NOMO-1 treated with dmso at 0.1 percent for 144 hours (cell line): ENCODE measurements around the gene CMPK2.

ENCODE experiments used
- DNase-seq: peaks from one replicate; lab custom pipeline; 2025; ENCODE audit not compliant: unreplicated experiment; lab: John Stamatoyannopoulos, UW

Gene CMPK2

GRCh38 chr2:6845312-6845711 lies 20.4 kb downstream of the CMPK2 start:
- DNase-seq: no peak

DNA sequence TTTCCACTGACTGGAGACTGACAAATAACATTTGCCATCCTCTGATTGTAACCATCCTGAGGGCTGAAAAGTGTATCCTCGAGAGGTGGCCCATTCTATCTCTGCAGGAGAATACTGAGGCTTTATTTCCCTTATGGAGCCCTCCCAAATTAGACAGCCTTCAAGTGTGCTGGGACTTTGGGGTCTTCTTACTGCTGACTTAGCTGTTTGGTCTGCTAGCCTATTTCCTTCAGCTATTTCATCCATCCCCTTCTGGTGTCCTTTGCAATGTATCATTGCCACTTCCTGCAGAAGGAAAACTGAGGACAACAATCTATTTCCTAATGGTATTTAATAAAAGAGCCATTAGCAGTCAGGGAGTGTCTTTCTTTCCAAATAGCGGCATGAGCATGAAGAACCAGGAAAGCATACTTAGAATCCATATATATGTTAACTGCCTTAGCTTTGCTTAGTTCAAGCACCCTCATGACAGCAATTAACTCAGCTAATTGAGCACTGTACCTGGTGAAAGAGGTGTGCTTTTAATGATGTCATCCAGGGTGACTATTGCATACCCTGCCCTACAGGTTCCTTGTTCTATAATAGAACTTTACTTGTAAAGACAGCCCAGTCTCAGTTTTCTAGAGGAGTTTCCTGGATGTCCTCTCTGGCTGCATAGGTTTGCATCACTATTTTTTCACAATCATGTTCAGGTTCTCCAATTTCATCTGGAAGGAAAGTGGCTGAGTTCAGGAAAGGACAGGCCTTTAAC lies 24.0 kb downstream of the CMPK2 start:
- DNase-seq: no peak

- no peak for DNase-seq
Measured at GRCh38 chr2:6838673-6839319, 26.9 kb downstream of the CMPK2 start.

GRCh38 chr2:6835467-6835866 lies 30.2 kb downstream of the CMPK2 start:
- DNase-seq: no peak

DNA sequence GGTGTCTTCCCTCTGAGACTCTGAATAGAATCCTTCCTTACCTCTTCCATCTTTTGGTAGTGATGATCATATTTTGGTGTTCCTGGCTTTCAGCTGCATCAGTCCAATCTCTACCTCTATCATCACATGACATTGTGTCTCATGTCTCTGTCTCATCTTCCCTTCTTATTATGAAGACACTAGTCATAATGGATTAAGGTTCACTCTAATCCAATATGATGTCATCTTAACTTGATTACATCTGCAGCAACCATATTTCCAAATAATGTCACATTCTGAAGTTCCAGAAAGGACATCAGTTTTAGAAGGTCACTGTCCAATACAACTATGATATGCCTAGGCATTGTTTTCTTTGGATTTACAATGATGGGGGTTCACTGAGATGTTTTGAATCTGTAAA lies 31.5 kb downstream of the CMPK2 start:
- DNase-seq: no peak

- DNase-seq: no peak
Measured at GRCh38 chr2:6833300-6833604, 32.5 kb downstream of the CMPK2 start.

DNA sequence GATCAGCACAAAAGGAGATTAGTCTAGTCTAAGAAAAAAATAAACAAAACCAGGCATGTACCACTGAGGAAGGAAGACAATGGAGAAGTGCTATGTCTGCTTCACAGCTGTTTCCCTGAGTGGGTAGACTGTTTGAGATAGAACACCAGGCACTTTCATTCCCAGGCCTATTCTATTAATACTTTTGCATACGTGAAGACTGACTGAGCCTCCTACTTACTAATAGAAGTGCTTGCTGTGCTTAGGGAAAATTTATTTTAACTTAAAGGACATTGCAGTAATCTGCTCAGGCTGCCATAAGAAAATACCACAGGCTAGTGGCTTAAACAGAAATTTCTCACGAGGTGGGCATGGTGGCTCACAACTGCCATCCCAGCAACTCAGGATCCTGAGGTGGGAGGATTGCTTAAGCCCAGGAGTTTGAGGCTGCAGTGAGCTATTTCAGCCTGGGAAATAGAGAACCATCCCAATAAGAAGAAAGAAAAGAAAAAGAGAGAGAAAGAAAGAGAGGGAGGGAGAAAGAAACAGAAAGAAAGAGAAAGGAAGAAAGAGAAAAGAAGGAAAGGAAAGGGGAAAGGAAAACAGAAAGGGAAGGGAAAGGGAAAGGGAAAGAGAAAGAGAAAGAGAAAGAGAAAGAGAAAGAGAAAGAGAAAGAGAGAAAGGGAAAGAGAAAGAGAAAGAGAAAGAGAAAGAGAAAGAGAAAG lies 33.0 kb downstream of the CMPK2 start:
- no peak for DNase-seq

DNA sequence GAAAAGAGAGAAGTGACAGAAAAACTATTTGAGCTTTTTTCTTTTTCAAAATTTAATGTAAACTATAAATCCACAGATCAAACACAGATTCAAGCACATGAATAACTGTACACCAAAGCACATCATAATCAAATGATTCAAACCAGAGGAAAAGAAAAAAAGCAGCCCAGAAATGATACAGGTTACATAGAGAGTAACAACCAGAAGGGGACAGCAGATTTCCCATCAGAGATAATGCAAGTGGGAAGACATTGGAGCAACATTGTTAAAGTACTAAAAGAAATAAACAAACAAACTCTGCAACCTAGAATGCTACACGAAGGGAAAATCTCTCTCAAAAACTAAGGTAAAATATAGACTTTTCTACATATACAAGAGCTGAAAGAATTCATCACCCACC lies 34.5 kb downstream of the CMPK2 start:
- no peak for DNase-seq

GRCh38 chr2:6828299-6828584 lies 37.5 kb downstream of the CMPK2 start:
- peak; percentile 8 for DNase-seq

DNA sequence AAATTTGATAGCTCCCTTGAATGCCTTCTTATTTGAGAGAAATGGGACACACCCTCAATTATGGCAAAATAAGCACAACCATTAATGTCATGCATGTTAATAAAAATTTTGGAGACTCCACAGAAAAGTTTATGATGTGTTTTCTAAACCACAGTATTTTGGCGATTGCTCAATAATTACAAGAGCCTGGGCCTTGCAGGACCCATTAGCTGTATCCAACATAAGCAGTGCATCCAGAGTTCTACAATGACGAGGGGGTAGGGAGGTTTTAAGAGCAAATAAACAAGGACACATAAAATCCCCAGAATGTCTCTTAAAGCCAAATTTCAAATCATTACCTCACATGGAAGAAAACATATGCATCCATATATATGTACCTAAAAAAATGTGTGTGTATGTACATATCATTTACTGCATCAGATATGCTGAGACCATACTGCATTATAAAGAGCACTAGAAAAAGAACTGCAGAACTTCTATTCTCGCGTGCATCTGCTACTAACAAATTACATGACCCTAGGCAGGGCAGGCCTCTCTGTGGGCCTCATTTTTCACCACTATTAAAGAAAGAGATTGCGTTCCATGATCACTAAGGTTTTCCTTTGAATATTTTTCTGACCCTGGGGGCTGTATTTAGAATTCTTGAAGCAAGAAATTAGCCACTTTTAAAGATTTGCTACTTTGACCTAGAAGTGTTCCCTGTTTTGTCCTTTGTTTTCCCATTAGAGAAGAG lies 38.0 kb downstream of the CMPK2 start:
- DNase-seq: no peak

GRCh38 chr2:6826081-6826913 lies 39.4 kb downstream of the CMPK2 start:
- peak; percentile 40 for DNase-seq

GRCh38 chr2:6824962-6825361 lies 40.7 kb downstream of the CMPK2 start:
- no peak for DNase-seq

- DNase-seq: no peak
Measured at GRCh38 chr2:6823111-6823510, 42.6 kb downstream of the CMPK2 start.

- no peak for DNase-seq
Measured at GRCh38 chr2:6822406-6822805, 43.3 kb downstream of the CMPK2 start.

GRCh38 chr2:6820903-6821584 lies 44.7 kb downstream of the CMPK2 start:
- DNase-seq: no peak

GRCh38 chr2:6820236-6820635 lies 45.5 kb downstream of the CMPK2 start:
- DNase-seq: no peak

GRCh38 chr2:6819668-6820067 lies 46.0 kb downstream of the CMPK2 start:
- no peak for DNase-seq

DNA sequence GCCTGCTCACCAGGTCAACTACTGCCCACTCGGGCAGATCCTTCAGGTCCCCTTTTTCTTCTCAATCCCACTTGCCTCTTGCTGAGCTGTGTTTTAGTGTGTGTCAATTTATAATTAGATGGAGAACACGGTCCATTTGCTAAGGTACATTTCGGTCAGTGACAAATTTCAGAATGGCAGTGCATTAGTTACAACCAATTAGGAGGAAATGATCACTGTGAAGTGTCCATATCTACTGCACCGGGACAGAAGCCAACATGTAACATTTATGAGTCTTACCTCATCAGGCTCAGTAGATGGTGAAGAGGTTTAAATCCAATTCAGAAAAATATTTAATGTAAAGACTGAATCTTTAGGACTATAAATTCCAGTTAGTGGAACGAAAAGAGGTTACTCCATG lies 47.7 kb downstream of the CMPK2 start:
- no peak for DNase-seq

DNA sequence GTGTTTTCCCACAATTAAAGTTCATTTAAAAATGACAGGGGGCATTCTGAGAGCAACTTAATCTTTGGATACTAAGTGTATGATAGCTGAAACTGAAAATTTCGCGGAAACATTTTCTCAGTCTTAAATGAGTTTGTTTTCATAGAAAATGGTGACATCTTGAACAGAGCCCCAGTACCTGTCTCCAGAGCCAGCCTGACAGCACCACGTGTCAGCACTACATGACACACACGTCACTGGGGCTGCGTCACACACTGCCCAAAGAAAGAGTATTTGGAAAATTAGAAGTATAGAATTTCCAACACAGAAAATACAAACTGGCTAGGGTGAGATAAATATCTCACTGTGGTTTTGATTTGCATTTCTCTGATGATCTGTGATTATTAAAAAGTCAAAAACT lies 50.8 kb downstream of the CMPK2 start:
- no peak for DNase-seq

DNA sequence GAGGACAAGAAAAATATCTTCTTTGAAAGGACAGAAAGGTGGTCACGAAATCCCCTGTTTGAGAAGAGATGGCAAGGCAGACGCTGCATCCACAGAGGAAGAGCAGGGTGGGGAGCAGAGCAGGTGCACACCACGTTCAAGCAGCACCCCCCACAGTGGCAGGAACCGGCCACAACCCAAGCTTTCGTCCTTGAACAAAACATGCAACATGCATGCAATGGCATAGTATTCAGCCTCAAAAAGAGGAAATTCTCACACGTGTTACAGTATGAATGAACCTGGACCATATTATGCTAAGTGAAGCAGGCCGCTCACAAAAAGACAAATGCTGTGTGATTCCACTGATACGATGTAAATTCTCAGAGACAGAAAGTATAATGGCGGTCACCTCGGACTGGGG lies 51.4 kb downstream of the CMPK2 start:
- DNase-seq: no peak

DNA sequence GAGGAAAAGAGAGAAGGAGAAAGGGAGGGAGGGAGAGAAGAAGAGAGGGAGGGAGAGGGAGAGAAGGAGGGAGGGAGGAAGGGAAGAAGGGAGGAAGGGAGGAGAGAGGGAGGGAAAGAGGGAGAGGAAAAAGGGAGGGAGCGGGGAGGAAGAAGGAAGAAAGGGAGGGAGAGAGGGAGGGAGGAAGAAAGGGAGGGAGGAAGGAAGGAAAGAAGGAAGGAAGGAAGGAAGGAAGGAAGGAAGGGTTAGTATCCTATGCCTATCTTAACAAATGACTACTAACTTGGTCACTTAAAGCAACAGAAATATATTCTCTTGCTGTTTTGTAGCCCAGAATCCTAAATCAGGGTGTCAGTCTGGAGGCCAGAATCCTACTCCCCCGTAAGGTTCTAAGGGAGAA lies 52.1 kb downstream of the CMPK2 start:
- no peak for DNase-seq
